CD4-positive, alpha-beta T cell treated with Interleukin-4 for 1 hour (primary cell): ENCODE data around the gene SFMBT1.

Experiments used
- DNase-seq, 2 donors: peaks; one replicate each; pipeline ENCODE4 v3.0.0-alpha.2; 2020 to 2022

Gene SFMBT1

GRCh38 chr3:52912885-52913731 lies 132.8 kb downstream of the SFMBT1 start:
- DNase-seq, result no peak

- no peak for DNase-seq
These were observed 135.1 kb downstream of the SFMBT1 start for GRCh38 chr3:52910823-52911222.

GRCh38 chr3:52907497-52907896 lies 138.4 kb downstream of the SFMBT1 start:
- no peak for DNase-seq

GRCh38 chr3:52904552-52904951 lies 141.3 kb downstream of the SFMBT1 start:
- DNase-seq, result no peak

GRCh38 chr3:52904000-52904399 lies 141.9 kb downstream of the SFMBT1 start:
- DNase-seq, result no peak

- peak; percentile 86 to 90 for DNase-seq
These were observed 148.4 kb downstream of the SFMBT1 start, which contains the start of gene STIMATE for GRCh38 chr3:52897130-52898122. Gene STIMATE, minus strand, starts transcription at chr3:52897548. Its CDS starts 98 bp downstream, at chr3:52897450.

- DNase-seq, result no peak
These were observed 149.3 kb downstream of the SFMBT1 start for GRCh38 chr3:52896613-52897012.

- DNase-seq, result no peak
These were observed 149.7 kb downstream of the SFMBT1 start for GRCh38 chr3:52896151-52896550.

GRCh38 chr3:52895418-52895817 lies 150.5 kb downstream of the SFMBT1 start:
- DNase-seq, result no peak

- DNase-seq, result no peak
These were observed 151.1 kb downstream of the SFMBT1 start for GRCh38 chr3:52894756-52895155.

- DNase-seq, result no peak
These were observed 152.2 kb downstream of the SFMBT1 start for GRCh38 chr3:52893723-52894122.

- peak in 1 of 2 donors; percentile 67 for DNase-seq
These were observed 153.1 kb downstream of the SFMBT1 start for GRCh38 chr3:52892625-52893311.

- DNase-seq, result no peak
These were observed 153.6 kb downstream of the SFMBT1 start for GRCh38 chr3:52892290-52892624.

- peak in 1 of 2 donors; percentile 47 for DNase-seq
These were observed 154.2 kb downstream of the SFMBT1 start for GRCh38 chr3:52891615-52892081.

GRCh38 chr3:52891164-52891563 lies 154.7 kb downstream of the SFMBT1 start:
- DNase-seq, result no peak

GRCh38 chr3:52890735-52891134 lies 155.1 kb downstream of the SFMBT1 start:
- no peak for DNase-seq

GRCh38 chr3:52889901-52890300 lies 156.0 kb downstream of the SFMBT1 start:
- no peak for DNase-seq

GRCh38 chr3:52887166-52887565 lies 158.7 kb downstream of the SFMBT1 start:
- DNase-seq, result no peak

GRCh38 chr3:52886049-52886730 lies 159.7 kb downstream of the SFMBT1 start:
- DNase-seq, result no peak

GRCh38 chr3:52882377-52882776 lies 163.5 kb downstream of the SFMBT1 start:
- DNase-seq, result no peak

GRCh38 chr3:52881871-52882270 lies 164.0 kb downstream of the SFMBT1 start:
- no peak for DNase-seq

- DNase-seq, result no peak
These were observed 165.4 kb downstream of the SFMBT1 start for GRCh38 chr3:52880474-52880873.
